ENCODE measurements around the gene PRKCA. TPM values are rescaled to one million over a fixed set of nuclear protein-coding genes. Genes with fewer than 3 reads are reported as not detected.

Gene PRKCA
- total and polyA plus RNA-seq, 9 of the 15 experiments (the other 6 are each of a cell fraction or from before 2014, with no cell fraction given), result 3.2 to 33.0 (median 17.8) TPM

DNA sequence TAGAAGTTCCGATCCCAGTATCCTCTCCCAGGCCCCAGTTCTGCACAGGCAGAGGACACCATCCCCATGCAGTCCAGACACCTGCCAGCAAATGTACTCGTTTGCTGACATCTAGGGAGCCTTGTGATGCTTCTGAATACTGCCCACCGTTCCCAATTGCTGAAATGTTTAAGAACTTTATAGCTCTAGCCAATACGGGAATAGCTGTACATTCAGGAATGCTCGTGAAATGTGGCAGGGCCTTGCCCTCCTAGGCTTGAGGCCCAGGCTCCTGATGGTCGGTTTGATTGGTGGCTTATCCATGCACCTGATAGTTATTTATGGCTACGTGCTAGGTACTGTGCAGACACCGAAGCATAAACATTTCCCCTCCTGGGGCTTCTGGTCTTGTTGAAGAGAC, 255.5 kb downstream of the PRKCA start:
- BruUV-seq (replicated peaks), result no TSS peak
- Histone ChIP-seq H4K20me1 (replicated peaks; ENCODE audit: control insufficient read depth, insufficient read depth, low read length) (no peaks in the 10 kb centered on the region), H3K27me3 (ENCODE audit: control insufficient read depth in 2 of 2, insufficient read depth in 2 of 2, low read length in 2 of 2) (no peaks in the 10 kb centered on the region), H3K4me3 (no peak overlapping the region), H3K4me2 (ENCODE audit: insufficient read depth, low read length) (no peak overlapping the region), H3K9me1 (ENCODE audit: control insufficient read depth, insufficient read depth, low read length) (no peaks in the 10 kb centered on the region), H3K4me1 (replicated peaks in 1 of 2; ENCODE audit: control insufficient read depth in 2 of 2, insufficient read depth in 2 of 2, low read length in 2 of 2) (no peaks in the 10 kb centered on the region), H3K27ac (ENCODE audit: extremely low read depth, low read depth, low read length) (no peak overlapping the region), H2AFZ (ENCODE audit: low read depth, low read length) (no peak overlapping the region), H3K79me2 (ENCODE audit: control insufficient read depth, insufficient read depth, low read length) (no peaks in the 10 kb centered on the region), H3K9ac (ENCODE audit: insufficient read depth in 1 of 2, low read depth in 2 of 2, low read length in 2 of 2) (no peak overlapping the region), H3K36me3 (ENCODE audit: control insufficient read depth, insufficient read depth, low read length) (no peaks in the 10 kb centered on the region; the same call in 2 of the 3 replicates), H3K9me3 (replicated peaks; ENCODE audit: control insufficient read depth, insufficient read depth, low read depth, low read length) (no peaks in the 10 kb centered on the region)
- no peak for ATAC-seq
- in situ Hi-C loops (cut with MboI) (no loop called here), intact Hi-C loops (cut with micrococcal nuclease) (no loop called here)
- TF ChIP-seq ZNF77 (CRISPR knock-in tag; IDR thresholded peaks at IDR 0.05) (no peak), SMAD3 (CRISPR knock-in tag; conservative IDR thresholded peaks at IDR 0.05) (no peak), ZNF740 (CRISPR knock-in tag; IDR thresholded peaks at IDR 0.05) (no peak), ZNF740 (tag; IDR thresholded peaks at IDR 0.05) (no peak), TAF7 (tag; IDR thresholded peaks at IDR 0.05) (no peak), ZNF24 (IDR thresholded peaks at IDR 0.05) (no peak), POLR2AphosphoS2 (IDR thresholded peaks at IDR 0.05; ENCODE audit: low read length) (no peak), PML (IDR thresholded peaks at IDR 0.05; ENCODE audit: low read length) (no peak), SRSF7 (optimal IDR thresholded peaks at IDR 0.05; ENCODE audit: low read depth, low read length) (no peak)
- TF ChIP-seq, protein P1, sequence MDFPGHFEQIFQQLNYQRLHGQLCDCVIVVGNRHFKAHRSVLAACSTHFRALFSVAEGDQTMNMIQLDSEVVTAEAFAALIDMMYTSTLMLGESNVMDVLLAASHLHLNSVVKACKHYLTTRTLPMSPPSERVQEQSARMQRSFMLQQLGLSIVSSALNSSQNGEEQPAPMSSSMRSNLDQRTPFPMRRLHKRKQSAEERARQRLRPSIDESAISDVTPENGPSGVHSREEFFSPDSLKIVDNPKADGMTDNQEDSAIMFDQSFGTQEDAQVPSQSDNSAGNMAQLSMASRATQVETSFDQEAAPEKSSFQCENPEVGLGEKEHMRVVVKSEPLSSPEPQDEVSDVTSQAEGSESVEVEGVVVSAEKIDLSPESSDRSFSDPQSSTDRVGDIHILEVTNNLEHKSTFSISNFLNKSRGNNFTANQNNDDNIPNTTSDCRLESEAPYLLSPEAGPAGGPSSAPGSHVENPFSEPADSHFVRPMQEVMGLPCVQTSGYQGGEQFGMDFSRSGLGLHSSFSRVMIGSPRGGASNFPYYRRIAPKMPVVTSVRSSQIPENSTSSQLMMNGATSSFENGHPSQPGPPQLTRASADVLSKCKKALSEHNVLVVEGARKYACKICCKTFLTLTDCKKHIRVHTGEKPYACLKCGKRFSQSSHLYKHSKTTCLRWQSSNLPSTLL (IDR thresholded peaks at IDR 0.05), result no peak
- POLR2A ChIA-PET, result interaction anchor here (1.4 kb wide), 1 partner anchor 26 kb away, joined by 3 read pairs; no protein-coding TSS in a partner anchor
- no peak for FAIRE-seq
- WGBS (ENCODE audit: insufficient coverage, low coverage, missing lambda C conversion rate), result 75% methylated on average over 8 of the region's 8 CpGs
- no peak for DNase-seq (ENCODE audit: extremely low read depth in 1 of 4, low spot score in 3 of 4)
- CTCF ChIA-PET (ENCODE audit: low intra/inter-chr PET ratio), result no interaction called here

Data from K562 (cell line).